NCI-H446 treated with DMSO at 0.1 percent for 48 hours (cell line): ENCODE data around the gene PECR.

Experiments used
- DNase-seq: peaks from one replicate; lab custom pipeline; 2025; lab: John Stamatoyannopoulos, UW

The PECR gene

GRCh38 chr2:216071111-216071851 is 10.3 kb downstream of the PECR start:
- no peak for DNase-seq

- DNase-seq = no peak
Observed at GRCh38 chr2:216070195-216070594, 11.4 kb downstream of the PECR start.

DNA sequence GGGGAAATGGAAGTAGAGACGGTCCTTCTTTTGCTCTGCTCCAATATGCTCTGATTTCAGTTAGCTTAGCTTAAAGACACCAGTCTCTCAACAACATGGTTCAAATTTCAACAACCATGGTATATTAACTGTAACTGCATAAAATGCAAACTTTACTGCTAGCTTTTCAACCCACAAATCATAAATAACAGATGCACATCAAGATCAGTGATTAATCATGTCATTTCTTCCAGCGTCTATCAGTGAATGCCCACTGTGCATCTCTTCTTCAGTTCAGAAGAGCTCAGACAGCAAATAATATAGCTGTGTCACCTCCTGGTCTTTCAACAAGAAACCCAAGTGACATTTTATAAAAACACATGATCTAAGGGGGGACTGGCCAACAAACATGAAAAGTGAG is 12.6 kb downstream of the PECR start:
- no peak for DNase-seq

DNA sequence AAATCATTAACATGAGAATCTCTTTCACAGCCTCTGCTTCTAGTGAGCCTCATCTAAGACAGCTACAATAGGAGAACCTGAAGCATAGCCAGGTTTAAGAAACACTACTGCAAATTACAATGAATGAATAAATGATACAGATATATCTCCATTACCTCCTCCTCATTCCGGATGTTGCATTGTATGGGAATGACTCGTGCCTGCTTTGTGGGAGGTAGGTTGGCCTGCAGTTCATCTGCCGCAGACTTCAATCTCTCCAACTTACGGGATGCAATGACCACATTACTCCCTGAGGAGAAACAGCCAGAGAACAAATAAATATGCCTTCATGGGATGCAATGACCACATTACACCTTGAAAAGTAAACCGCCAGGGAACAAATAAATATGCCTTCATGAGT is 15.4 kb downstream of the PECR start:
- DNase-seq = no peak

- no peak for DNase-seq
Observed at GRCh38 chr2:216064665-216065064, 16.9 kb downstream of the PECR start.

DNA sequence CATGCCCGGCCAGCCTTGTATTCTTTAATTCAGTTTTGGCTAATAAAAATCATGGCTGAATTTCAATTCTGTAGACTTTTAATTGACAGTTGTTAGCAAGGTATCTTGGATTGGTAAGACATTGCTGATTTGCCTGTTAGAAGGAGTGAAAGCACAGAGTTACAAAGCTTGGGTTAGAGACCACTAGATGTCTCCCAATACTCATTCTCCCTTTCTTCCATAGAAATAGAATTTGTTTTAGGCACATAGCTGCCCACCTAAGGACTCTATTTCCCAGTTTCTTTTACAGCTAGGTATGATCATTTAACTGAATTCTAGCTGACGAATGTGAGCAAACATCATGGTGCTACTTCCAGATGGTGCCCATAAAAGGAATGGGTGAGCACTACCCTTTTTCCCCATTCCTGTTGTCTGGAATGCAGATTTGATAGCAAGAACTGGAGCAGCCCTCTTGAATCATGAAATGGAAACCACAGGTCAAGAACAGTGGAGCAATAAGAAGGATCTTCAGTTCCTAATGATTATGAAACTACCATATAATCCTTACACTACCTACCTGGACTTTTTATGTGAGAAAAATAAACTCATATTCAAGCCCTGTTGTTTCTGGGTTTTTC is 17.5 kb downstream of the PECR start:
- no peak for DNase-seq

DNA sequence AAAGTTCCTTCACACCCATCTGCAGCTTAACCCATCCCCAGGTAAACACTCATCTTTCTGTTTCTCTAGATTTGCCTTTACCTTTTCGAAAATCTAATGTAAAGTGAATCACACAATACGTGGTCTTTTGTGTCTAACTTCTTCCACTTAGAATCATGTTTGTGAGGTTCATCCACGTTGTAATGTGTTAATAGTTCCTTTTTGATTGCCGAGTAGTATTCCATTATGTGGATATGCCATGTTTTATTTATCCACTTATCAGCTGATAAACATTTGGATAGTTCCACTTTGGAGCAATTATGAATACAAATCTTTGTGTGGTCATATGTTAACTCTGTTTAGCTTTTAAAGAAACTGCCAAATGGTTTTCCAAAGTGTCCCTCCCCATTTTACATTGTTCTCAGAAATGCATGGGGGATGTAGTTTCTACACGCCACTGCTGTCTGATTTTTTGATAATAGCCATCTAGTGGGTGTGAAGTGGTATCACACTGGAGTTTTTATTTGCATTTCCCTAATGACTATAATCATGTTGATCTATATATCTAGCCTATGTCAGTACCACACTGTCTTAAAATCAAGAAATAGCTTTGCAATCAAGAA is 22.3 kb downstream of the PECR start:
- no peak for DNase-seq

GRCh38 chr2:216057688-216058193 is 23.9 kb downstream of the PECR start:
- DNase-seq = no peak

- no peak for DNase-seq
Observed at GRCh38 chr2:216056739-216057138, 24.9 kb downstream of the PECR start.

DNA sequence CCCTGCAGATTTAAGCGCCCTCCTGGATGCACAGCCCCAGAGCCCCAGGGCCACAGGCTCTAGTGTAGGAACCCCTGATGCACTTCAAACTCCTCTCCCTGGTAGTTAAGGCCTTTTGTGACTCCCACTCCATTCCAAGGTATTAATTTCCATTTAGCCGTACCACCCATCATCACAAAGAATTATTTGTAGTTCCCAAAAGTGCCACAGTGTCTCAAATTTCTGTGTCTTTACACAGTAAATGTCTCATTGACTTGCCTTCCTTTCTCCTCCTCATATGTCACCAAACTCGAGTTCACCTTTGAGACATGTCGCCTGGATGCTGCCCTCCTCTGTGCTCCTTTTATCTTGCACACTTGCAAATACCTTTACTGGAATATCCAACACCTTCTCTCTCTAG is 25.9 kb downstream of the PECR start:
- DNase-seq = no peak

- DNase-seq = no peak
Observed at GRCh38 chr2:216052420-216052819, 29.2 kb downstream of the PECR start.

- no peak for DNase-seq
Observed at GRCh38 chr2:216051350-216051749, 30.3 kb downstream of the PECR start.

DNA sequence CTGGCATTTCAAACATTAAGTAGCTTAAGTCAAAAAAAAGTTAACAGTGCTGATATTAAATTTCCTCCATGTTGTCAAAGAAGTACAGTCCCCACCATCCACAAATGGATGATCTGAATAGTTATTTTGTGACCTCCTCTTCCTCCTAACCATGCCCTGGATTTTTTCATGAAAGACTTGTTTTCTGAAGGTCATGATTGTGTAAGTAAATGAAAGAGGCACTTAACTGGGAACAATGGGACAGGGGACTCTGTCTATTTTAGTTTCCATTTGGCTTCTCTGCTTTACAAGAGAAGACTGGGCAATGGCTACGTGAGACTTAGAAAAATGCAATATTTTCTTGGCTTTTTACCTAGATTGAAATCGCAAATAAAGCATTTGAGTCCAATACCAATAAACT is 32.2 kb downstream of the PECR start:
- DNase-seq = no peak

GRCh38 chr2:216047397-216047796 is 34.2 kb downstream of the PECR start:
- DNase-seq = no peak

- no peak for DNase-seq
Observed at GRCh38 chr2:216044883-216045486, 36.6 kb downstream of the PECR start.

DNA sequence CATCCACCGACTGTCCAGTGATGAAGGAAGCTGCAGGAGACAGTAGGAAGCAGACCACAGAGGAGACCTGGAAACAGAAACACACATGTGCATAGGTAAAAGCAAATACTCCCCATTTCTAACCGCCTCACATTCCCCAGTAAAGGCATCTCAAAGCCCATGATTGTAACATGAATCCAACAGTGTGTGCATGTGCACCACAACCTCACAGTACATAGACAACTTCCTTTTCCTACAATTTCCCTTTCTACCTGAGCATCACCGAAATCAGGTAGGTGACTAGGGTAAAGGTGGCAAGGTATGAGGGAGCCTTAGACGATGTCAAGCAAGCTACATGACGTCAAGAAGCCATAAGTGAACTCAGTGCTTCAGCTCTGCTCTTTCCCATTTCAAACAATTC is 37.7 kb downstream of the PECR start:
- no peak for DNase-seq

DNA sequence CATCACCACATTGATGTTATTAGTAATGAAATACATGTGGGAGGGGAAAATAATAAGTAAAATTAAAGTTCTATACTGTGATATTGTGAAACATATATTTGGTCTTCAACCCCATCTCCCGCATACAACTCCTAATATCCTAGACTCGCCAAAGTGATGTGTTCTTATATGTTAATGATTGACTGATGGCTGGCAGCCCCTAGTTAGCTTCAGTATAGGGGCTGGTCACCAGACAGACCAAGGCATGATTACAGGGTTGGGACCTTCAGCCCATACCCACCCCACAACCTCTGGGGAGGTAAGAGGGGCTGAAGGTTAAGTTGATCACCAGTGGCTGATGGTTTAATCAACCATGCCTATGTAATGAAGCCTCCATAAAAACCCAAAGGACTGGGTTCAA is 40.2 kb downstream of the PECR start:
- no peak for DNase-seq

DNA sequence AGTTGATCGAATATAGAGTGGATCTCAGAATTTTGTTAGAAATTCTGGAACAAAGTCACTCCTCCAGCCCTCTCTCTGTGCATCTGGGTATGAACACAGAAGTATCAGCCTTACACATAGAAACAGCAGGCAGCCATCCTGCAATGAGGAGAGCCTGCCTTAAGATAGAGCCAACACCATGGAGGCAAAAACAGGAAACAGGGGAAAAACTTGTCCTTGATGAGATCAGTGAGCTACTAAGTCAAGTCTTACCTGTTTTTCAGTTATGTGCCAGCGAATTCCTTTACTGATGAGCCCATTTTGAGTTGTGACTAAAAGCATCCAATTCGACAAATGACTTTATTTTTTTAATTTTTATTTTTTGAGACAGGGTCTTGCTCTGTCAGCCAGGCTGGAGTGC is 41.7 kb downstream of the PECR start:
- DNase-seq = no peak

DNA sequence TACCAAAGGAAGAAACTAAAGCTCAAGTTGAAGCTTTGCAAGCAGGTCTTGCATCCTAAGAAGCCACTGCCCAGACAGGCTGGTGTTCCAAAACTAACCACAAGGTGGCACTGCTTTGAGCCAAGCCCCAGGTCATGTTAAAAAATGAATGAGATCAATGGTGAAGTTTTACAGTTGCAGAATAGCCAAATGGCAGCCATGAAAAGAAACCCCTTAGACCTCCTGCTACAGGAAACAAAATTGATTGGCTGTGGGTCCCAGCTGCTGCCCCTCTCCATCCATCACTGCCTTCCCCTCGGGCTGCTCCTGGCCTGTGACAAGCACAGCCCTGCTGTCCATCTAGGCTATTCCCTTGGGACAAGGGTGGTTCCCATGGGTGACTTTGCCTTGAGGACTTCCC is 47.5 kb downstream of the PECR start:
- peak; percentile 30 for DNase-seq

- DNase-seq = no peak
Observed at GRCh38 chr2:216033403-216033802, 48.2 kb downstream of the PECR start.

GRCh38 chr2:216031960-216032689 is 49.5 kb downstream of the PECR start:
- no peak for DNase-seq

DNA sequence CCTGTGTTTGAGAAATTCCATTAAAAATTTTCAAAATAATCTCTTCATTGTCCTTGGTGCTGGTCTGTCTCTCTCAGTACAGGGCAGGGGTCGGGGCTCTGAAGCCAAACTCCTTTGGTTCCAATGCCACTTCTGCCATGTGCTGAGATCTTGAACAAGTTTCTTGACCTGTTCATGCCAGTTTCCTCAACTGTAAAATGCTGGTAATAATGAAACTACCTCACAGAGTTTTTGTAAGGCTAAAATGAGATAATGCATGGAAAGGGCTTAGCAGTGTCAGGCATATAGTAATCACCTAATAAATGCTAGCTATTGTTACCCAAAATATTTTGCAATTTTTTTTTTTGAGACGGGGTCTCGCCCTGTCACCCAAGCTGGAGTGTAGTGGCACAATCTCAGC is 51.4 kb downstream of the PECR start:
- no peak for DNase-seq
